ENCODE measurements around the gene RAB39A.
"Not testable (repeated sequence)": the region's sequence is repeated elsewhere in the genome, so short reads cannot be mapped to it uniquely, and the experiment has no call there.

Gene RAB39A

GRCh38 chr11:107915229-107915628, 13.0 kb upstream of the RAB39A start:
- Histone ChIP-seq H3K4me3 (IDR thresholded peaks at IDR 0.05; ENCODE audit: insufficient read depth, low read depth, low read length) (no peak overlapping the region), H2AFZ (ENCODE audit: low read depth) (no peak overlapping the region), H3K4me1 (ENCODE audit: low read depth, poor library complexity, severe bottlenecking) (no peaks in the 10 kb centered on the region), H3K36me3 (ENCODE audit: insufficient read depth) (no peaks in the 10 kb centered on the region), H3K79me2 (ENCODE audit: insufficient read depth, low read depth) (no peaks in the 10 kb centered on the region), H4K20me1 (ENCODE audit: insufficient read depth) (no peaks in the 10 kb centered on the region), H3K4me2 (no peak overlapping the region), H3K27me3 (ENCODE audit: insufficient read depth, low read depth) (no peaks in the 10 kb centered on the region), H3K27ac (no peak overlapping the region), H3K9ac (no peak overlapping the region)
- TF ChIP-seq, protein P1, sequence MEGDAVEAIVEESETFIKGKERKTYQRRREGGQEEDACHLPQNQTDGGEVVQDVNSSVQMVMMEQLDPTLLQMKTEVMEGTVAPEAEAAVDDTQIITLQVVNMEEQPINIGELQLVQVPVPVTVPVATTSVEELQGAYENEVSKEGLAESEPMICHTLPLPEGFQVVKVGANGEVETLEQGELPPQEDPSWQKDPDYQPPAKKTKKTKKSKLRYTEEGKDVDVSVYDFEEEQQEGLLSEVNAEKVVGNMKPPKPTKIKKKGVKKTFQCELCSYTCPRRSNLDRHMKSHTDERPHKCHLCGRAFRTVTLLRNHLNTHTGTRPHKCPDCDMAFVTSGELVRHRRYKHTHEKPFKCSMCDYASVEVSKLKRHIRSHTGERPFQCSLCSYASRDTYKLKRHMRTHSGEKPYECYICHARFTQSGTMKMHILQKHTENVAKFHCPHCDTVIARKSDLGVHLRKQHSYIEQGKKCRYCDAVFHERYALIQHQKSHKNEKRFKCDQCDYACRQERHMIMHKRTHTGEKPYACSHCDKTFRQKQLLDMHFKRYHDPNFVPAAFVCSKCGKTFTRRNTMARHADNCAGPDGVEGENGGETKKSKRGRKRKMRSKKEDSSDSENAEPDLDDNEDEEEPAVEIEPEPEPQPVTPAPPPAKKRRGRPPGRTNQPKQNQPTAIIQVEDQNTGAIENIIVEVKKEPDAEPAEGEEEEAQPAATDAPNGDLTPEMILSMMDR (conservative IDR thresholded peaks at IDR 0.05; ENCODE audit: low read depth, low read length): no peak

GRCh38 chr11:107916671-107917241, 11.5 kb upstream of the RAB39A start:
- Histone ChIP-seq H3K9ac (no peak overlapping the region), H3K4me1 (ENCODE audit: low read depth, poor library complexity, severe bottlenecking) (no peaks in the 10 kb centered on the region), H3K27ac (no peak overlapping the region), H2AFZ (ENCODE audit: low read depth) (no peak overlapping the region), H3K79me2 (ENCODE audit: insufficient read depth, low read depth) (no peaks in the 10 kb centered on the region), H3K27me3 (ENCODE audit: insufficient read depth, low read depth) (no peaks in the 10 kb centered on the region), H3K4me3 (IDR thresholded peaks at IDR 0.05; ENCODE audit: insufficient read depth, low read depth, low read length) (no peak overlapping the region), H3K4me2 (no peak overlapping the region), H4K20me1 (ENCODE audit: insufficient read depth) (no peaks in the 10 kb centered on the region), H3K36me3 (ENCODE audit: insufficient read depth) (no peaks in the 10 kb centered on the region)
- TF ChIP-seq, protein P1 (conservative IDR thresholded peaks at IDR 0.05; ENCODE audit: low read depth, low read length): no peak; the same call in 1 of the 2 replicates

DNA sequence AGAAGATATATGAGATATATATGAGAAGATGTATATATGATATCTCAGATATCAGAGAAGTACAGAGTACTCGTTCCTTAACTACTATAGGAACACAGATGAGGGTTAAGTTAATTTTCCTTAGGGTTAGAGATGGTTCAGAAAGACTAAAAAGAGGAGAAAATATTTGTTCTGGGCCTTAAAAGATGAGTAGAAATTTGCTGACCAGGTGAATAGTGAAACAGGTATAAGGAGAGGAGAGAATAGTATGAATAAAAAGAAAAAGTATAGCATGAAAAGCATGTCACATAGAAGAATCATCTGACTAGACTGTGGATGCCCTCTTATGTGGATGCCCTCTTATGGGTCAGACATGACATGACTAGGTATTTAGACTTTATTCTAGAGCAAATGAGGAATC, 6.3 kb upstream of the RAB39A start:
- Histone ChIP-seq H4K20me1 (ENCODE audit: insufficient read depth) (no peaks in the 10 kb centered on the region), H3K4me2 (no peak overlapping the region), H2AFZ (ENCODE audit: low read depth) (no peak overlapping the region), H3K79me2 (ENCODE audit: insufficient read depth, low read depth) (no peaks in the 10 kb centered on the region), H3K27ac (no peak overlapping the region), H3K4me1 (ENCODE audit: low read depth, poor library complexity, severe bottlenecking) (no peaks in the 10 kb centered on the region), H3K36me3 (ENCODE audit: insufficient read depth) (no peaks in the 10 kb centered on the region), H3K4me3 (IDR thresholded peaks at IDR 0.05; ENCODE audit: insufficient read depth, low read depth, low read length) (no peak overlapping the region), H3K9ac (no peak overlapping the region), H3K27me3 (ENCODE audit: insufficient read depth, low read depth) (no peaks in the 10 kb centered on the region)
- TF ChIP-seq, protein P1 (conservative IDR thresholded peaks at IDR 0.05; ENCODE audit: low read depth, low read length): no peak

DNA sequence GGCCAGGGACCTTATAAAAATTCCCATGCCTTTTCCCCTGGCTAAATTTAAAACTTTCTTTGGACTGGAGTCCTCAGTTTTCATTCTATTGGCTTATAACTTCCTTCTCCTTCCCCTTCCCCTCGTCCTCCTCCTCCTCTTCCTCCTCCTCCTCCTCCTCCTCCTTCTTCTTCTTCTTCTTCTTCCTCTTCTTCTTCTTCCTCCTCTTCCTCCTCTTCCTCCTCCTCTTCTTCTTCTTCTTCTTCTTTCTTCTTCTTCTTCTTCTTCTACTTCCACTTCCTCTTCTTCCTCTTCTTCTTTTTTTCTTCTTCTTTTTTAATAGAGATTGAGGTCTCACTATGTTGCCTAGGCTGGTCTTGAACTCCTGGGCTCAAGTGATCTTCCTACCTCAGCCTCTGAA, 4.7 kb upstream of the RAB39A start:
- H3K36me3 ChIP-seq (ENCODE audit: insufficient read depth); H3K79me2 ChIP-seq (ENCODE audit: insufficient read depth, low read depth); H3K27me3 ChIP-seq (ENCODE audit: insufficient read depth, low read depth); H3K9ac ChIP-seq; H4K20me1 ChIP-seq (ENCODE audit: insufficient read depth); H3K4me2 ChIP-seq; H2AFZ ChIP-seq (ENCODE audit: low read depth); H3K4me3 ChIP-seq (IDR thresholded peaks at IDR 0.05; ENCODE audit: insufficient read depth, low read depth, low read length); H3K4me1 ChIP-seq (ENCODE audit: low read depth, poor library complexity, severe bottlenecking); H3K27ac ChIP-seq: not testable (repeated sequence)

- no peaks in the 10 kb centered on the region for H3K36me3 ChIP-seq (ENCODE audit: insufficient read depth)
- H3K9ac ChIP-seq: no peak overlapping the region
- no peaks in the 10 kb centered on the region for H3K79me2 ChIP-seq (ENCODE audit: insufficient read depth, low read depth)
- H2AFZ ChIP-seq (ENCODE audit: low read depth): no peak overlapping the region
- TF ChIP-seq, protein P1 (conservative IDR thresholded peaks at IDR 0.05; ENCODE audit: low read depth, low read length): no peak
- no peaks in the 10 kb centered on the region for H3K4me1 ChIP-seq (ENCODE audit: low read depth, poor library complexity, severe bottlenecking)
- H3K4me2 ChIP-seq: no peak overlapping the region
- H3K27ac ChIP-seq: no peak overlapping the region
- no peaks in the 10 kb centered on the region for H4K20me1 ChIP-seq (ENCODE audit: insufficient read depth)
- no peak overlapping the region for H3K4me3 ChIP-seq (IDR thresholded peaks at IDR 0.05; ENCODE audit: insufficient read depth, low read depth, low read length)
- H3K27me3 ChIP-seq (ENCODE audit: insufficient read depth, low read depth): no peaks in the 10 kb centered on the region
Observed at GRCh38 chr11:107924306-107924705, 3.9 kb upstream of the RAB39A start.

All from KMS-11 (cell line).